ENCODE data around the gene PPP2R3B.

DNA sequence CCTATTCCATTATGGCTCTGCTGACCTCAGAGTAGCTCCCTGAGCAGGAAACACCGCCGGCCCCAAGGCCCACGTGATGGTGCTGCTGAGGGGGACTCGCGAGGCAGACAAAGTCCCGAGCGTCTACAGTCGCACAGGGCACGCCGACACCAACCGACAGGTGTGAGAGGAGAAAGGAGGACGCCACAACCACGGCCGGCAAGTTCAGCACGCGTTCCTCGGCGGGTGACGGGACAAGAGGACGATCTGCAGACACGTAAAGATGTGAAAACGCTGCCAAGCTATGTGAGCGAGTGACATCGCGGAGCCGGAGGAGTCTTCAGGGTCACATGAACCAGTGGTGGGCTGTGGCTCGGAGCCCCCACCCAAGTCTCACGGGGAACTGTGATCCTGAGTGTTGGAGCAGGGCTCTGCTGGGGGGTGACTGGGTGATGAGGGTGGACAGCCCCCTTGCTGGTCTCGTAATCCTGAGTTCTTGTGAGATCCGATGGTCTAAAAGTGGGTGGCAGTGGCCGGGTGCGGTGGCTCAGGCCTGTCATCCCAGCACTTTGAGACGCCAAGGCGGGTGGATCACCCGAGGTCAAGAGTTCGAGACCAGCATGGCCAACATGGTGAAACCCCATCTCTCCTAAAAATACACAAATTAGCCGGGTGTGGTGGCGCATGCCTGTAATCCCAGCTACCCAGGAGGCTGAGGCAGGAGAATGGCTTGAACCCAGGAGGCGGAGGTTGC, 34.0 kb downstream of the PPP2R3B start:
- TF ChIP-seq, protein P1, sequence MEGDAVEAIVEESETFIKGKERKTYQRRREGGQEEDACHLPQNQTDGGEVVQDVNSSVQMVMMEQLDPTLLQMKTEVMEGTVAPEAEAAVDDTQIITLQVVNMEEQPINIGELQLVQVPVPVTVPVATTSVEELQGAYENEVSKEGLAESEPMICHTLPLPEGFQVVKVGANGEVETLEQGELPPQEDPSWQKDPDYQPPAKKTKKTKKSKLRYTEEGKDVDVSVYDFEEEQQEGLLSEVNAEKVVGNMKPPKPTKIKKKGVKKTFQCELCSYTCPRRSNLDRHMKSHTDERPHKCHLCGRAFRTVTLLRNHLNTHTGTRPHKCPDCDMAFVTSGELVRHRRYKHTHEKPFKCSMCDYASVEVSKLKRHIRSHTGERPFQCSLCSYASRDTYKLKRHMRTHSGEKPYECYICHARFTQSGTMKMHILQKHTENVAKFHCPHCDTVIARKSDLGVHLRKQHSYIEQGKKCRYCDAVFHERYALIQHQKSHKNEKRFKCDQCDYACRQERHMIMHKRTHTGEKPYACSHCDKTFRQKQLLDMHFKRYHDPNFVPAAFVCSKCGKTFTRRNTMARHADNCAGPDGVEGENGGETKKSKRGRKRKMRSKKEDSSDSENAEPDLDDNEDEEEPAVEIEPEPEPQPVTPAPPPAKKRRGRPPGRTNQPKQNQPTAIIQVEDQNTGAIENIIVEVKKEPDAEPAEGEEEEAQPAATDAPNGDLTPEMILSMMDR (IDR thresholded peaks at IDR 0.05; ENCODE audit: low read depth, low read length, poor library complexity, severe bottlenecking): no peak
- TF ChIP-seq EZH2phosphoT487 (IDR thresholded peaks at IDR 0.05; ENCODE audit: borderline replicate concordance, low read length): no peak

All from DOHH2 (cell line).